ENCODE data around the gene TET2.
"Not testable (repeated sequence)": the region's sequence is repeated elsewhere in the genome, so short reads cannot be mapped to it uniquely, and the experiment has no call there.

The TET2 gene

GRCh38 chr4:105279314-105279713, 132.6 kb downstream of the TET2 start:
- no peak overlapping the region for H3K4me3 ChIP-seq (ENCODE audit: low read depth, low read length)
- no peaks in the 10 kb centered on the region for H3K36me3 ChIP-seq (ENCODE audit: control insufficient read depth, insufficient read depth, low read length)
- peaks cover 3% of the 10 kb centered on the region for H3K4me1 ChIP-seq (ENCODE audit: control insufficient read depth, insufficient read depth, low read length)
- no peaks in the 10 kb centered on the region for H3K27me3 ChIP-seq (ENCODE audit: control insufficient read depth, insufficient read depth, low read length)
- no peaks in the 10 kb centered on the region for H3K9me3 ChIP-seq (ENCODE audit: control insufficient read depth, insufficient read depth, low read length)
- no peak overlapping the region for H3K9ac ChIP-seq (ENCODE audit: low read depth, low read length)

- Histone ChIP-seq H3K4me1 (ENCODE audit: control insufficient read depth, insufficient read depth, low read length) (peaks cover 3% of the 10 kb centered on the region), H3K9ac (ENCODE audit: low read depth, low read length) (no peak overlapping the region), H3K4me3 (ENCODE audit: low read depth, low read length) (no peak overlapping the region), H3K36me3 (ENCODE audit: control insufficient read depth, insufficient read depth, low read length) (no peaks in the 10 kb centered on the region), H3K9me3 (ENCODE audit: control insufficient read depth, insufficient read depth, low read length) (no peaks in the 10 kb centered on the region), H3K27me3 (ENCODE audit: control insufficient read depth, insufficient read depth, low read length) (no peaks in the 10 kb centered on the region)
Measured at GRCh38 chr4:105280338-105281123, 133.9 kb downstream of the TET2 start.

GRCh38 chr4:105281124-105281415, 134.4 kb downstream of the TET2 start:
- H3K4me1 ChIP-seq (ENCODE audit: control insufficient read depth, insufficient read depth, low read length) = peaks cover 3% of the 10 kb centered on the region
- H3K9me3 ChIP-seq (ENCODE audit: control insufficient read depth, insufficient read depth, low read length) = no peaks in the 10 kb centered on the region
- H3K36me3 ChIP-seq (ENCODE audit: control insufficient read depth, insufficient read depth, low read length) = no peaks in the 10 kb centered on the region
- H3K9ac ChIP-seq (ENCODE audit: low read depth, low read length) = no peak overlapping the region
- no peak overlapping the region for H3K4me3 ChIP-seq (ENCODE audit: low read depth, low read length)
- H3K27me3 ChIP-seq (ENCODE audit: control insufficient read depth, insufficient read depth, low read length) = no peaks in the 10 kb centered on the region

- H3K36me3 ChIP-seq (ENCODE audit: control insufficient read depth, insufficient read depth, low read length) = no peaks in the 10 kb centered on the region
- H3K9me3 ChIP-seq (ENCODE audit: control insufficient read depth, insufficient read depth, low read length) = no peaks in the 10 kb centered on the region
- no peak overlapping the region for H3K9ac ChIP-seq (ENCODE audit: low read depth, low read length)
- no peak overlapping the region for H3K4me3 ChIP-seq (ENCODE audit: low read depth, low read length)
- H3K4me1 ChIP-seq (ENCODE audit: control insufficient read depth, insufficient read depth, low read length) = peaks cover 2% of the 10 kb centered on the region
- no peaks in the 10 kb centered on the region for H3K27me3 ChIP-seq (ENCODE audit: control insufficient read depth, insufficient read depth, low read length)
Measured at GRCh38 chr4:105282489-105282888, 135.8 kb downstream of the TET2 start.

GRCh38 chr4:105283501-105283900, 136.8 kb downstream of the TET2 start:
- Histone ChIP-seq H3K4me1 (ENCODE audit: control insufficient read depth, insufficient read depth, low read length) (no peaks in the 10 kb centered on the region), H3K9me3 (ENCODE audit: control insufficient read depth, insufficient read depth, low read length) (no peaks in the 10 kb centered on the region), H3K9ac (ENCODE audit: low read depth, low read length) (no peak overlapping the region), H3K36me3 (ENCODE audit: control insufficient read depth, insufficient read depth, low read length) (no peaks in the 10 kb centered on the region), H3K4me3 (ENCODE audit: low read depth, low read length) (no peak overlapping the region), H3K27me3 (ENCODE audit: control insufficient read depth, insufficient read depth, low read length) (no peaks in the 10 kb centered on the region)

GRCh38 chr4:105288121-105288520, 141.4 kb downstream of the TET2 start:
- H3K4me3 ChIP-seq (ENCODE audit: low read depth, low read length) = no peak overlapping the region
- no peaks in the 10 kb centered on the region for H3K36me3 ChIP-seq (ENCODE audit: control insufficient read depth, insufficient read depth, low read length)
- no peaks in the 10 kb centered on the region for H3K4me1 ChIP-seq (ENCODE audit: control insufficient read depth, insufficient read depth, low read length)

GRCh38 chr4:105291925-105292324, 145.2 kb downstream of the TET2 start:
- Histone ChIP-seq H3K4me1 (ENCODE audit: control insufficient read depth, insufficient read depth, low read length) (no peaks in the 10 kb centered on the region), H3K4me3 (ENCODE audit: low read depth, low read length) (no peak overlapping the region), H3K36me3 (ENCODE audit: control insufficient read depth, insufficient read depth, low read length) (no peaks in the 10 kb centered on the region), H3K9ac (ENCODE audit: low read depth, low read length) (no peak overlapping the region), H3K9me3 (ENCODE audit: control insufficient read depth, insufficient read depth, low read length) (no peaks in the 10 kb centered on the region), H3K27me3 (ENCODE audit: control insufficient read depth, insufficient read depth, low read length) (no peaks in the 10 kb centered on the region)

More at GRCh38 chr4:105288121-105288520, 141.4 kb downstream of the TET2 start:
- Histone ChIP-seq H3K27me3 (ENCODE audit: control insufficient read depth, insufficient read depth, low read length) (no peaks in the 10 kb centered on the region), H3K9ac (ENCODE audit: low read depth, low read length) (no peak overlapping the region), H3K9me3 (ENCODE audit: control insufficient read depth, insufficient read depth, low read length) (no peaks in the 10 kb centered on the region)

- Histone ChIP-seq H3K4me1 (ENCODE audit: control insufficient read depth, insufficient read depth, low read length) (no peaks in the 10 kb centered on the region), H3K27me3 (ENCODE audit: control insufficient read depth, insufficient read depth, low read length) (no peaks in the 10 kb centered on the region), H3K36me3 (ENCODE audit: control insufficient read depth, insufficient read depth, low read length) (no peaks in the 10 kb centered on the region), H3K9me3 (ENCODE audit: control insufficient read depth, insufficient read depth, low read length) (no peaks in the 10 kb centered on the region), H3K4me3 (ENCODE audit: low read depth, low read length) (no peak overlapping the region), H3K9ac (ENCODE audit: low read depth, low read length) (no peak overlapping the region)
Measured at GRCh38 chr4:105293360-105293759, 146.7 kb downstream of the TET2 start.

- Histone ChIP-seq H3K9ac (ENCODE audit: low read depth, low read length) (no peak overlapping the region), H3K36me3 (ENCODE audit: control insufficient read depth, insufficient read depth, low read length) (no peaks in the 10 kb centered on the region), H3K4me1 (ENCODE audit: control insufficient read depth, insufficient read depth, low read length) (no peaks in the 10 kb centered on the region), H3K27me3 (ENCODE audit: control insufficient read depth, insufficient read depth, low read length) (no peaks in the 10 kb centered on the region), H3K9me3 (ENCODE audit: control insufficient read depth, insufficient read depth, low read length) (no peaks in the 10 kb centered on the region), H3K4me3 (ENCODE audit: low read depth, low read length) (no peak overlapping the region)
Measured at GRCh38 chr4:105296672-105297071, 150.0 kb downstream of the TET2 start.

- not testable (repeated sequence) for H3K9me3 ChIP-seq (ENCODE audit: control insufficient read depth, insufficient read depth, low read length); H3K4me3 ChIP-seq (ENCODE audit: low read depth, low read length)
Measured at GRCh38 chr4:105299027-105299426, 152.4 kb downstream of the TET2 start.

GRCh38 chr4:105304085-105304484, 157.4 kb downstream of the TET2 start:
- Histone ChIP-seq H3K9me3 (ENCODE audit: control insufficient read depth, insufficient read depth, low read length) (no peaks in the 10 kb centered on the region), H3K36me3 (ENCODE audit: control insufficient read depth, insufficient read depth, low read length) (no peaks in the 10 kb centered on the region), H3K4me1 (ENCODE audit: control insufficient read depth, insufficient read depth, low read length) (no peaks in the 10 kb centered on the region)

More at GRCh38 chr4:105299027-105299426, 152.4 kb downstream of the TET2 start:
- H3K27me3 ChIP-seq (ENCODE audit: control insufficient read depth, insufficient read depth, low read length); H3K9ac ChIP-seq (ENCODE audit: low read depth, low read length); H3K36me3 ChIP-seq (ENCODE audit: control insufficient read depth, insufficient read depth, low read length); H3K4me1 ChIP-seq (ENCODE audit: control insufficient read depth, insufficient read depth, low read length): not testable (repeated sequence)

GRCh38 chr4:105305019-105305836, 158.6 kb downstream of the TET2 start:
- no peaks in the 10 kb centered on the region for H3K36me3 ChIP-seq (ENCODE audit: control insufficient read depth, insufficient read depth, low read length)
- no peaks in the 10 kb centered on the region for H3K27me3 ChIP-seq (ENCODE audit: control insufficient read depth, insufficient read depth, low read length)
- H3K4me3 ChIP-seq (ENCODE audit: low read depth, low read length) = no peak overlapping the region
- no peaks in the 10 kb centered on the region for H3K4me1 ChIP-seq (ENCODE audit: control insufficient read depth, insufficient read depth, low read length)
- H3K9ac ChIP-seq (ENCODE audit: low read depth, low read length) = no peak overlapping the region
- H3K9me3 ChIP-seq (ENCODE audit: control insufficient read depth, insufficient read depth, low read length) = no peaks in the 10 kb centered on the region

More at GRCh38 chr4:105304085-105304484, 157.4 kb downstream of the TET2 start:
- Histone ChIP-seq H3K27me3 (ENCODE audit: control insufficient read depth, insufficient read depth, low read length) (no peaks in the 10 kb centered on the region), H3K9ac (ENCODE audit: low read depth, low read length) (no peak overlapping the region), H3K4me3 (ENCODE audit: low read depth, low read length) (no peak overlapping the region)
